ENCODE data around the gene LGR6. TPM values are rescaled to one million over a fixed set of nuclear protein-coding genes. Genes with fewer than 3 reads are reported as not detected.

The LGR6 gene
- total RNA-seq, 1 experiment from 2014 or later = 0.56 TPM

GRCh38 chr1:202167708-202168415 lies 25.7 kb upstream of the LGR6 start:
- Mint-ChIP-seq H3K9me3 (ENCODE audit: unreplicated experiment) (no peaks in the 10 kb centered on the region), H3K4me3 (ENCODE audit: unreplicated experiment) (no peak overlapping the region), H3K4me1 (ENCODE audit: insufficient read depth, unreplicated experiment) (no peaks in the 10 kb centered on the region), H3K36me3 (ENCODE audit: insufficient read depth, unreplicated experiment) (no peaks in the 10 kb centered on the region), H3K27me3 (ENCODE audit: insufficient read depth, unreplicated experiment) (no peaks in the 10 kb centered on the region), H3K27ac (ENCODE audit: low read depth, unreplicated experiment) (no peak overlapping the region)
- POLR2A ChIA-PET = no interaction called here
- CTCF ChIA-PET = interaction anchor here (0.6 to 1.6 kb wide), 4 partner anchors 15 to 31 kb away, joined by 3 to 7 read pairs (median 4); no protein-coding TSS in a partner anchor
- no TSS peak for BruUV-seq (replicated peaks)
- intact Hi-C loops (cut with micrococcal nuclease) = no loop called here
- DNase-seq (ENCODE audit: unreplicated experiment) = no peak
- no peak for TF ChIP-seq CTCF (IDR thresholded peaks at IDR 0.05; ENCODE audit: unreplicated experiment)

GRCh38 chr1:202168861-202169260 lies 24.7 kb upstream of the LGR6 start:
- H3K9me3 Mint-ChIP-seq (ENCODE audit: unreplicated experiment) = no peaks in the 10 kb centered on the region
- intact Hi-C loops (cut with micrococcal nuclease) = no loop called here
- no peak overlapping the region for H3K27ac Mint-ChIP-seq (ENCODE audit: low read depth, unreplicated experiment)
- H3K27me3 Mint-ChIP-seq (ENCODE audit: insufficient read depth, unreplicated experiment) = no peaks in the 10 kb centered on the region
- ChIA-PET CTCF (interaction anchor here (0.6 to 1.5 kb wide), 4 partner anchors 15 to 148 kb away, joined by 3 to 5 read pairs (median 4); no protein-coding TSS in a partner anchor), POLR2A (no interaction called here)
- H3K4me1 Mint-ChIP-seq (ENCODE audit: insufficient read depth, unreplicated experiment) = no peaks in the 10 kb centered on the region
- no peak for TF ChIP-seq CTCF (IDR thresholded peaks at IDR 0.05; ENCODE audit: unreplicated experiment)
- BruUV-seq (replicated peaks) = no TSS peak
- H3K4me3 Mint-ChIP-seq (ENCODE audit: unreplicated experiment) = no peak overlapping the region
- H3K36me3 Mint-ChIP-seq (ENCODE audit: insufficient read depth, unreplicated experiment) = no peaks in the 10 kb centered on the region
- DNase-seq (ENCODE audit: unreplicated experiment) = no peak

GRCh38 chr1:202170726-202171125 lies 22.9 kb upstream of the LGR6 start:
- Mint-ChIP-seq H3K4me1 (ENCODE audit: insufficient read depth, unreplicated experiment) (no peaks in the 10 kb centered on the region), H3K27me3 (ENCODE audit: insufficient read depth, unreplicated experiment) (no peaks in the 10 kb centered on the region), H3K36me3 (ENCODE audit: insufficient read depth, unreplicated experiment) (no peaks in the 10 kb centered on the region), H3K4me3 (ENCODE audit: unreplicated experiment) (no peak overlapping the region), H3K27ac (ENCODE audit: low read depth, unreplicated experiment) (no peak overlapping the region), H3K9me3 (ENCODE audit: unreplicated experiment) (no peaks in the 10 kb centered on the region)
- POLR2A ChIA-PET = no interaction called here
- CTCF ChIA-PET = interaction anchor here (0.7 to 2.1 kb wide), 3 partner anchors 14 to 145 kb away, joined by 3 to 6 read pairs (median 4); no protein-coding TSS in a partner anchor
- DNase-seq (ENCODE audit: unreplicated experiment) = no peak
- intact Hi-C loops (cut with micrococcal nuclease) = no loop called here
- no peak for TF ChIP-seq CTCF (IDR thresholded peaks at IDR 0.05; ENCODE audit: unreplicated experiment)
- BruUV-seq (replicated peaks) = no TSS peak

GRCh38 chr1:202171292-202172014 lies 22.1 kb upstream of the LGR6 start:
- CTCF ChIA-PET = interaction anchor here (0.6 to 2.1 kb wide), 3 partner anchors 17 to 469 kb away, joined by 3 to 6 read pairs (median 4); no protein-coding TSS in a partner anchor
- BruUV-seq (replicated peaks) = no TSS peak
- Mint-ChIP-seq H3K4me3 (ENCODE audit: unreplicated experiment) (no peak overlapping the region), H3K36me3 (ENCODE audit: insufficient read depth, unreplicated experiment) (no peaks in the 10 kb centered on the region), H3K27ac (ENCODE audit: low read depth, unreplicated experiment) (no peak overlapping the region), H3K27me3 (ENCODE audit: insufficient read depth, unreplicated experiment) (no peaks in the 10 kb centered on the region), H3K4me1 (ENCODE audit: insufficient read depth, unreplicated experiment) (no peaks in the 10 kb centered on the region), H3K9me3 (ENCODE audit: unreplicated experiment) (no peaks in the 10 kb centered on the region)
- intact Hi-C loops (cut with micrococcal nuclease) = no loop called here
- POLR2A ChIA-PET = no interaction called here
- no peak for DNase-seq (ENCODE audit: unreplicated experiment)
- no peak for TF ChIP-seq CTCF (IDR thresholded peaks at IDR 0.05; ENCODE audit: unreplicated experiment)

All from MCF 10A (cell line).